GM19099 (cell line): ENCODE results near the gene CHRNA7.

Experiments
- POLR2A ChIP-seq: IDR thresholded peaks from 3 replicates; pipeline ENCODE4 v1.6.1; 2011; ENCODE audit warnings: low read depth; ENCODE audit not compliant: insufficient read length; ENCODE audit errors: extremely low read depth

The CHRNA7 gene

GRCh38 chr15:32036971-32037370, 6.7 kb downstream of the CHRNA7 start:
- TF ChIP-seq POLR2A, result no peak

- TF ChIP-seq POLR2A, result no peak
These were observed 11.0 kb downstream of the CHRNA7 start for GRCh38 chr15:32041294-32041693.

GRCh38 chr15:32042269-32042972, 12.1 kb downstream of the CHRNA7 start:
- no peak for TF ChIP-seq POLR2A

GRCh38 chr15:32053719-32054118, 23.4 kb downstream of the CHRNA7 start:
- TF ChIP-seq POLR2A, result no peak

- TF ChIP-seq POLR2A, result no peak
These were observed 27.6 kb downstream of the CHRNA7 start for GRCh38 chr15:32057876-32058425.

GRCh38 chr15:32060706-32061105, 30.4 kb downstream of the CHRNA7 start:
- no peak for TF ChIP-seq POLR2A

GRCh38 chr15:32067115-32067514, 36.8 kb downstream of the CHRNA7 start:
- TF ChIP-seq POLR2A, result no peak

- no peak for TF ChIP-seq POLR2A
These were observed 59.6 kb downstream of the CHRNA7 start for GRCh38 chr15:32089851-32090359.

GRCh38 chr15:32091505-32092380, 61.4 kb downstream of the CHRNA7 start:
- TF ChIP-seq POLR2A, result no peak

- no peak for TF ChIP-seq POLR2A
These were observed 65.9 kb downstream of the CHRNA7 start for GRCh38 chr15:32096213-32096612.

GRCh38 chr15:32096916-32097617, 66.8 kb downstream of the CHRNA7 start:
- no peak for TF ChIP-seq POLR2A

GRCh38 chr15:32098033-32098432, 67.7 kb downstream of the CHRNA7 start:
- TF ChIP-seq POLR2A, result no peak

GRCh38 chr15:32099097-32099785, 68.9 kb downstream of the CHRNA7 start:
- TF ChIP-seq POLR2A, result no peak

- TF ChIP-seq POLR2A, result no peak
These were observed 69.8 kb downstream of the CHRNA7 start for GRCh38 chr15:32099956-32100684.
